ENCODE measurements around the gene TUT1.

DNA sequence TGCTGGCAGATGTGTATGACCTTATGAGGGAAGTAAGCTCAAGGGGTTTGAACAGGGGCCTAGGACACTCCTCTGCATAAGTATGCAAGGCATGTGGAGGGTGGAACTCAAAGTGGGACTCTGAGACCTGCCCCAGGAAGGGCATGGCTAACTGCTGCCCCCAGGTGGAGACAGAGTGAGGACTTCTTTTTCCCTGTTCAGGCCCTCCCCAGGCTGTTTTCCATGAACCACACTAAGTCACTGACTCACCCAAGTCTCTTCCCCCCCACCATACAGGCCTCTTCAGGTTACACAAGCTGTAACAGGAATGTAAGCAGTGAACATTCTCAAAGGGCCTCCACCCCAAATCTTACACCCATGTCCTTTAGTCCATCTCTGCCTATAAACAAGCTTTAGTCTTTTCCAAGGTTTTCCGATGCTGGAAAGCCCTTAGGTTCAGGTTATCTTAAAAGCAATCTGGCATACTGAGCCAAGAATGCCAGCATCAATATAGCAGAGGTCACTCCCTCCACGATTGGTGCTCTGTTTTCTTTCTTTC is 30.7 kb downstream of the TUT1 start:
- no peak for TF ChIP-seq FOXP2 (optimal IDR thresholded peaks at IDR 0.05; ENCODE audit: control extremely low read depth, extremely low read length, insufficient read depth)
- TF ChIP-seq POLR2AphosphoS5 (IDR thresholded peaks at IDR 0.05; ENCODE audit: borderline replicate concordance, low read depth, low read length) = no peak
